DND-41 (cell line): ENCODE data around the gene SLC24A4.
"Not testable (repeated sequence)": the region's sequence is repeated elsewhere in the genome, so short reads cannot be mapped to it uniquely, and the experiment has no call there.

Source experiments
- ATAC-seq: fragments of 200-7000 bp; cut with Tn5 transposase; 3 replicates; pipeline ENCODE4 v1.9.1; 2021; ENCODE audit warnings: low read depth; ENCODE audit not compliant: insufficient read depth
- DNase-seq: peaks from one replicate; pipeline ENCODE4 v3.0.0-alpha.2; 2020
- H2AFZ ChIP-seq: 2 replicates; pipeline ENCODE4 v1.6.0; 2012; ENCODE audit warnings: low read depth, low read length
- H3K27ac ChIP-seq: 2 replicates; pipeline ENCODE4 v1.5.1; 2012; ENCODE audit warnings: low read length, inconsistent platforms
- H3K27me3 ChIP-seq: fragments of 200-600 bp; sonication (generic); 2 replicates; pipeline ENCODE4 v1.6.0; 2012; ENCODE audit warnings: low read length, mild to moderate bottlenecking, inconsistent platforms; ENCODE audit not compliant: insufficient read depth, poor library complexity
- H3K36me3 ChIP-seq: 2 replicates; pipeline ENCODE4 v1.5.1; 2012; ENCODE audit warnings: low read length, inconsistent platforms; ENCODE audit not compliant: insufficient read depth
- H3K4me1 ChIP-seq: 2 replicates; pipeline ENCODE4 v1.5.1; 2012; ENCODE audit warnings: mild to moderate bottlenecking, low read length; ENCODE audit not compliant: insufficient read depth
- H3K4me2 ChIP-seq: 2 replicates; pipeline ENCODE4 v1.6.0; 2012; ENCODE audit warnings: mild to moderate bottlenecking, moderate library complexity, low read length, inconsistent platforms; ENCODE audit not compliant: insufficient read depth
- H3K4me3 ChIP-seq, 2 experiments: fragments of 200-600 bp in 1 of 2; shearing (Covaris generic) in 1 of 2; 2 replicates each; pipeline ENCODE4 v1.5.1; 2012 to 2016; ENCODE audit warnings: inconsistent platforms in 2 of 2, low read length in 2 of 2, mild to moderate bottlenecking in 2 of 2, low read depth in 1 of 2, moderate library complexity in 1 of 2
- H3K79me2 ChIP-seq: 2 replicates; pipeline ENCODE4 v1.6.0; 2012; ENCODE audit warnings: low read length, inconsistent platforms; ENCODE audit not compliant: insufficient read depth
- H3K9ac ChIP-seq: 2 replicates; pipeline ENCODE4 v1.6.0; 2012; ENCODE audit warnings: low read depth, mild to moderate bottlenecking, inconsistent platforms, low read length, moderate library complexity
- H3K9me3 ChIP-seq: 2 replicates; pipeline ENCODE4 v1.5.1; 2012; ENCODE audit warnings: low read length, moderate library complexity, mild to moderate bottlenecking, inconsistent platforms; ENCODE audit not compliant: insufficient read depth, severe bottlenecking
- H4K20me1 ChIP-seq: 2 replicates; pipeline ENCODE4 v1.6.0; 2012; ENCODE audit warnings: low read length; ENCODE audit not compliant: insufficient read depth
- CTCF ChIP-seq: IDR thresholded peaks from 2 replicates; pipeline ENCODE4 v1.5.1; 2012; ENCODE audit warnings: borderline replicate concordance, low read length, moderate library complexity, mild to moderate bottlenecking; ENCODE audit not compliant: poor library complexity, severe bottlenecking; ENCODE audit errors: extremely low read depth
- EZH2 ChIP-seq: IDR thresholded peaks from 3 replicates; pipeline ENCODE4 v1.6.1; 2012; ENCODE audit warnings: borderline replicate concordance, low read depth, mild to moderate bottlenecking, moderate library complexity, low read length, inconsistent platforms; ENCODE audit not compliant: severe bottlenecking

Gene SLC24A4

GRCh38 chr14:92531106-92531873 lies 208.3 kb downstream of the SLC24A4 start:
- Histone ChIP-seq H3K79me2 (no peaks in the 10 kb centered on the region), H3K9me3 (no peaks in the 10 kb centered on the region), H3K27ac (no peak overlapping the region), H4K20me1 (no peaks in the 10 kb centered on the region), H3K4me2 (no peak overlapping the region), H3K36me3 (no peaks in the 10 kb centered on the region), H3K4me3 (no peak overlapping the region), H3K27me3 (no peaks in the 10 kb centered on the region), H3K4me1 (no peaks in the 10 kb centered on the region), H2AFZ (no peak overlapping the region), H3K9ac (no peak overlapping the region)
- TF ChIP-seq EZH2 (no peak), CTCF (no peak)
- ATAC-seq, result peak; percentile 93
- DNase-seq, result peak; percentile 59

- DNase-seq (no peak), ATAC-seq (no peak)
- Histone ChIP-seq H3K36me3 (no peaks in the 10 kb centered on the region), H3K4me1 (no peaks in the 10 kb centered on the region), H3K4me2 (no peak overlapping the region), H3K27me3 (no peaks in the 10 kb centered on the region), H2AFZ (no peak overlapping the region), H3K9ac (no peak overlapping the region), H3K9me3 (no peaks in the 10 kb centered on the region), H3K27ac (no peak overlapping the region), H4K20me1 (no peaks in the 10 kb centered on the region), H3K4me3 (no peak overlapping the region), H3K79me2 (no peaks in the 10 kb centered on the region)
- TF ChIP-seq EZH2 (no peak), CTCF (no peak)
Observed at GRCh38 chr14:92532490-92533163, 209.7 kb downstream of the SLC24A4 start.

DNA sequence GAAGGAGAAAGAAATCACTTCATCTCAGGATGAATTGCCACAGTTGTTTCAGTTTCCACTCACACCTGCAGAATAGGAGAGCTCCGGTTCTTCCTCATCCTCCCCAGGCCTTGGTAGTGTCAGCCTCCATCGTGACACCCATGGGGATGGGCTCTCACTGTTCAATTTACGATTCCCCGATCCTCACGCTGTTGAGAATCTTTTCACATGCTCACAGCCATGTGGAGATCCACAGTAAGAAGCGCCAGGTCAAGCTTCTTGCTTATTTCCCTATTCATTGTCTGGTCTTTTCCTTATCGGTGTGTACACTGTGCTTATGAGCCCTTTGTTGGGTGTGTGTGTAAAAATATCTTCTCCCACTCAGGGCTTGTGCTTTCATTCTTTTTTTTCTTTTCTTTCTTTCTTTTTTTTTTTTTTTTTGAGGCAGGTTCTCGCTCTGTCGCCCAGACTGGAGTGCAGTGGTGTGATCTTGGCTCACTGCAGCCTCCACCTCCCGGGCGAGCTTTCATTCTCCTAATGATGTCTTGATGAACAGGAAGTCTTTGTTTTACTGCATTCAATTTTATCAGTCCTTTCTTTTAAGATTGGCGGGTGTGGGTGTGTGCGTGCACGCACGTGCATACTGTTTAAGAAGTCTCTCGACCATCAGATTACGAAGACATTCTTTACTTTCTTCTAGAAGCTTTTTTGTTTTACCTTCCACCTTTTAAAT lies 212.1 kb downstream of the SLC24A4 start:
- no peak overlapping the region for H3K27ac ChIP-seq
- ATAC-seq (no peak), DNase-seq (no peak)
- no peaks in the 10 kb centered on the region for H3K79me2 ChIP-seq
- no peaks in the 10 kb centered on the region for H3K4me1 ChIP-seq
- H2AFZ ChIP-seq, result no peak overlapping the region
- no peak overlapping the region for H3K4me3 ChIP-seq
- H3K9me3 ChIP-seq, result no peaks in the 10 kb centered on the region
- TF ChIP-seq CTCF (no peak), EZH2 (no peak)
- no peak overlapping the region for H3K4me2 ChIP-seq
- no peaks in the 10 kb centered on the region for H3K36me3 ChIP-seq
- no peak overlapping the region for H3K9ac ChIP-seq
- H4K20me1 ChIP-seq, result no peaks in the 10 kb centered on the region
- H3K27me3 ChIP-seq, result no peaks in the 10 kb centered on the region

DNA sequence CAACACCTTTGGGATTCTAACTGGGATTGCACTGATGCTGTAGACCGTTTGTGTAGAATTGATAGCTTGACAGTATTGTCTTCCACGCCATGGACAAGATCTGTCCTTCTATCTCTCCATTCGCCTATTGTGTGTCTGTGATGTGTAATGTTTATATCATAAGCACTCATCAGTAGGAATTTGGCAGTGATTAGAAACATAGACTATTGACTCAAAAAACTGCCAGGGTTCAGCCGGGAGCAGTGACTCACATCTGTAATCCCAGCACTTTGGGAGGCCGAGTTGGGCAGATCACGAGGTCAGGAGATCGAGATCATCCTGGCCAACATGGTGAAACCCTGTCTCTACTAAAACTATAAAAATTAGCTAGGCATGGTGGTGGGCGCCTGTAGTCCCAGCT lies 213.3 kb downstream of the SLC24A4 start:
- not testable (repeated sequence) for H3K79me2 ChIP-seq, DNase-seq, H3K4me3 ChIP-seq, H3K27ac ChIP-seq, H3K4me2 ChIP-seq, H2AFZ ChIP-seq, ATAC-seq, H3K27me3 ChIP-seq, H3K36me3 ChIP-seq, H4K20me1 ChIP-seq, H3K4me1 ChIP-seq, H3K9ac ChIP-seq, H3K9me3 ChIP-seq
